PC-3 (cell line): ENCODE data around the gene DLGAP3.

ENCODE experiments used
- CTCF ChIP-seq: fragments of 300-600 bp; sonication (generic); conservative IDR thresholded peaks from 2 replicates; pipeline ENCODE4 v1.5.1; 2017; ENCODE audit warnings: antibody characterized with exemption, low read depth, mild to moderate bottlenecking, low read length
- EZH2 ChIP-seq: fragments of 300-600 bp; sonication (generic); IDR thresholded peaks from one replicate; pipeline ENCODE4 v1.6.1; 2017; ENCODE audit warnings: antibody characterized with exemption, mild to moderate bottlenecking, low read length; ENCODE audit not compliant: unreplicated experiment

- TF ChIP-seq CTCF (no peak), EZH2 (no peak)
Measured at GRCh38 chr1:34887593-34887992, 41.9 kb downstream of the DLGAP3 start.
